GM23338 (cell line): ENCODE data around the gene LSM12. TPM values are rescaled to one million over a fixed set of nuclear protein-coding genes. Genes with fewer than 3 reads are reported as not detected.

ENCODE experiments used
- ATAC-seq: fragments of 200-7000 bp; cut with Tn5 transposase; 3 replicates; pipeline ENCODE4 v1.9.1; 2020
- DNase-seq: peaks from one replicate; pipeline ENCODE4 v3.0.0-alpha.2; 2015; ENCODE audit warnings: low spot score
- H2AFZ ChIP-seq: fragments of 200-600 bp; sonication (generic); 2 replicates; pipeline ENCODE4 v1.8.0; 2016; ENCODE audit warnings: antibody characterized with exemption, mild to moderate bottlenecking, moderate library complexity
- H3F3A ChIP-seq: fragments of 200-600 bp; sonication (generic); replicated peaks from 2 replicates; pipeline ENCODE4 v1.8.0; 2017; ENCODE audit warnings: antibody characterized with exemption, mixed run types, low read depth
- H3K27ac ChIP-seq: fragments of 200-600 bp; sonication (generic); 2 replicates; pipeline ENCODE4 v1.6.1; 2016; ENCODE audit warnings: low read depth
- H3K27me3 ChIP-seq: fragments of 200-600 bp; sonication (generic); 2 replicates; pipeline ENCODE4 v1.8.0; 2016; ENCODE audit warnings: mild to moderate bottlenecking, mixed run types, moderate library complexity; ENCODE audit not compliant: insufficient read depth
- H3K36me3 ChIP-seq: fragments of 200-600 bp; sonication (generic); 2 replicates; pipeline ENCODE4 v1.8.0; 2016; ENCODE audit warnings: mild to moderate bottlenecking; ENCODE audit not compliant: insufficient read depth
- H3K4me1 ChIP-seq: fragments of 200-600 bp; sonication (generic); 2 replicates; pipeline ENCODE4 v1.8.0; 2016; ENCODE audit warnings: mild to moderate bottlenecking, moderate library complexity; ENCODE audit not compliant: insufficient read depth
- H3K4me2 ChIP-seq: fragments of 200-600 bp; sonication (generic); 2 replicates; pipeline ENCODE4 v1.7.1; 2017; ENCODE audit warnings: mixed run types
- H3K4me3 ChIP-seq: fragments of 200-600 bp; sonication (generic); 2 replicates; pipeline ENCODE4 v1.6.1; 2016; ENCODE audit warnings: mixed run types
- H3K79me2 ChIP-seq: fragments of 200-600 bp; sonication (generic); replicated peaks from 2 replicates; pipeline ENCODE4 v1.8.0; 2017; ENCODE audit warnings: mild to moderate bottlenecking; ENCODE audit not compliant: insufficient read depth
- H3K9me2 ChIP-seq: fragments of 200-600 bp; sonication (generic); 2 replicates; pipeline ENCODE4 v1.8.0; 2017; ENCODE audit not compliant: insufficient read depth
- H4K20me1 ChIP-seq: fragments of 200-600 bp; sonication (generic); replicated peaks from 2 replicates; pipeline ENCODE4 v1.8.0; 2017; ENCODE audit warnings: mild to moderate bottlenecking; ENCODE audit not compliant: insufficient read depth
- H3K27ac Mint-ChIP-seq: 2 replicates; pipeline ENCODE4 v1.8.0; 2020; ENCODE audit warnings: inconsistent platforms, mild to moderate bottlenecking, moderate library complexity, mixed read lengths
- H3K27me3 Mint-ChIP-seq: 3 replicates; pipeline ENCODE4 v1.8.0; 2022; ENCODE audit warnings: low read depth, mild to moderate bottlenecking, moderate library complexity, mixed read lengths, inconsistent platforms; ENCODE audit not compliant: insufficient read depth, poor library complexity
- H3K36me3 Mint-ChIP-seq: 3 replicates; pipeline ENCODE4 v1.8.0; 2021; ENCODE audit warnings: low read depth, mild to moderate bottlenecking, inconsistent platforms, moderate library complexity, mixed read lengths
- H3K4me1 Mint-ChIP-seq: 3 replicates; pipeline ENCODE4 v1.8.0; 2020; ENCODE audit warnings: mild to moderate bottlenecking, inconsistent platforms, mixed read lengths
- H3K4me3 Mint-ChIP-seq: 3 replicates; pipeline ENCODE4 v1.8.0; 2021; ENCODE audit warnings: moderate library complexity, mild to moderate bottlenecking, inconsistent platforms, mixed read lengths
- H3K9me3 Mint-ChIP-seq: 3 replicates; pipeline ENCODE4 v1.8.0; 2020; ENCODE audit warnings: moderate library complexity, mild to moderate bottlenecking, inconsistent platforms, mixed read lengths
- CREB1 ChIP-seq: fragments of 250-450 bp; sonication (Bioruptor Pico); IDR thresholded peaks from 2 replicates; pipeline ENCODE4 v1.5.0; 2020; ENCODE audit warnings: low read depth, mild to moderate bottlenecking, moderate library complexity
- CTCF ChIP-seq, 2 experiments: fragments of 200-600 bp in 1 of 2; sonication (generic) in 1 of 2; conservative IDR thresholded peaks; 2 replicates each; pipeline versions ENCODE4 v1.5.1 to v1.6.1; 2016 to 2017; ENCODE audit warnings: antibody characterized with exemption in 2 of 2, low read depth in 2 of 2, mild to moderate bottlenecking in 2 of 2, moderate library complexity in 1 of 2
- ETS1 ChIP-seq: IDR thresholded peaks from 2 replicates; pipeline ENCODE4 v1.6.1; 2016; ENCODE audit warnings: antibody characterized with exemption
- EZH2 ChIP-seq: fragments of 200-600 bp; sonication (generic); IDR thresholded peaks from one replicate; pipeline ENCODE4 v1.8.0; 2017; ENCODE audit warnings: antibody characterized with exemption, mild to moderate bottlenecking, low read depth; ENCODE audit not compliant: unreplicated experiment
- EZH2phosphoT487 ChIP-seq: fragments of 200-600 bp; sonication (generic); IDR thresholded peaks from one replicate; pipeline ENCODE4 v1.8.1; 2018; ENCODE audit warnings: antibody characterized with exemption; ENCODE audit not compliant: unreplicated experiment
- JUNB ChIP-seq: IDR thresholded peaks from one replicate; pipeline ENCODE4 v1.6.1; 2016; ENCODE audit warnings: antibody characterized with exemption; ENCODE audit not compliant: unreplicated experiment
- NANOG ChIP-seq: IDR thresholded peaks from 2 replicates; pipeline ENCODE4 v1.6.1; 2016; ENCODE audit warnings: antibody characterized with exemption, borderline replicate concordance
- POLR2AphosphoS5 ChIP-seq: IDR thresholded peaks from 2 replicates; pipeline ENCODE4 v1.6.1; 2016; ENCODE audit warnings: antibody characterized with exemption, low read depth
- REST ChIP-seq: IDR thresholded peaks from one replicate; pipeline ENCODE4 v1.6.1; 2018; ENCODE audit warnings: antibody characterized with exemption; ENCODE audit not compliant: unreplicated experiment
- STAT1 ChIP-seq: IDR thresholded peaks from one replicate; pipeline ENCODE4 v1.6.1; 2016; ENCODE audit warnings: antibody characterized with exemption; ENCODE audit not compliant: unreplicated experiment
- ZNF114 ChIP-seq: fragments of 250-450 bp; sonication (Bioruptor Pico); IDR thresholded peaks from 2 replicates; pipeline ENCODE4 v1.5.0; 2020; ENCODE audit warnings: mild to moderate bottlenecking, moderate library complexity
- ZNF331 ChIP-seq: fragments of 250-450 bp; sonication (Bioruptor Pico); IDR thresholded peaks from 2 replicates; pipeline ENCODE4 v1.5.0; 2020; ENCODE audit warnings: low read depth, mild to moderate bottlenecking, moderate library complexity
- ZNF462 ChIP-seq: fragments of 250-450 bp; sonication (Bioruptor Pico); IDR thresholded peaks from 2 replicates; pipeline ENCODE4 v1.5.0; 2020; ENCODE audit warnings: mild to moderate bottlenecking, moderate library complexity
- polyA plus RNA-seq: library from polyadenylated mRNA; unstranded; fragments of >200 nt; fragmentation: Nextera tagmentation; extraction: Ambion mirVana; gene quantifications from 2 replicates; pipeline ENCODE4 v1.2.1, GENCODE V29; 2016
- total RNA-seq: library from RNA; depleted of rRNA; stranded (reverse); fragments of >200 nt; shearing (Covaris generic); gene quantifications from 2 replicates; pipeline ENCODE4 v1.2.3, GENCODE V29; 2014

LSM12 gene
- total and polyA plus RNA-seq, 2 experiments from 2014 or later = 72.7 to 241 TPM

- H4K20me1 ChIP-seq = peaks cover 11% of the 10 kb centered on the region
- Mint-ChIP-seq H3K36me3 (peaks cover 3% of the 10 kb centered on the region; the same call in 1 of the 3 replicates), H3K27ac (no peak overlapping the region), H3K4me1 (peaks cover 65% of the 10 kb centered on the region), H3K4me3 (no peak overlapping the region), H3K9me3 (no peaks in the 10 kb centered on the region), H3K27me3 (peaks cover 7% of the 10 kb centered on the region)
- peaks cover 36% of the 10 kb centered on the region for H3K4me1 ChIP-seq
- H3K79me2 ChIP-seq = peaks cover 17% of the 10 kb centered on the region
- no peak overlapping the region for H3K4me3 ChIP-seq
- no peak overlapping the region for H2AFZ ChIP-seq
- ATAC-seq = no peak
- H3K27me3 ChIP-seq = no peaks in the 10 kb centered on the region
- peaks cover 23% of the 10 kb centered on the region; the same call in 1 of the 2 replicates for H3F3A ChIP-seq
- H3K27ac ChIP-seq = no peak overlapping the region
- TF ChIP-seq REST (no peak), ZNF331 (CRISPR knock-in tag) (no peak), STAT1 (no peak), EZH2phosphoT487 (no peak), CREB1 (no peak), EZH2 (no peak), JUNB (no peak), NANOG (no peak), ZNF462 (no peak), CTCF (conservative IDR thresholded peaks at IDR 0.05; ENCODE audit: low read depth in 2 of 2) (no peak), ZNF114 (CRISPR knock-in tag) (no peak), POLR2AphosphoS5 (no peak), ETS1 (no peak)
- H3K36me3 ChIP-seq = no peaks in the 10 kb centered on the region
- DNase-seq = no peak
- H3K9me2 ChIP-seq = no peaks in the 10 kb centered on the region
- no peak overlapping the region for H3K4me2 ChIP-seq
These were observed 47.7 kb upstream of the LSM12 start for GRCh38 chr17:44113868-44114840.
